GM18873 (cell line): Measurements from ENCODE around the gene FAM13A.
"Not testable (repeated sequence)": the region's sequence is repeated elsewhere in the genome, so short reads cannot be mapped to it uniquely, and the experiment has no call there.

ENCODE experiments used
- ATAC-seq: cut with Tn5 transposase; IDR thresholded peaks from one replicate; pipeline ENCODE4 v1.9.1; 2021; ENCODE audit warnings: mild to moderate bottlenecking, moderate library complexity, moderate number of reproducible peaks; ENCODE audit not compliant: unreplicated experiment, low FRiP score

The FAM13A gene

DNA sequence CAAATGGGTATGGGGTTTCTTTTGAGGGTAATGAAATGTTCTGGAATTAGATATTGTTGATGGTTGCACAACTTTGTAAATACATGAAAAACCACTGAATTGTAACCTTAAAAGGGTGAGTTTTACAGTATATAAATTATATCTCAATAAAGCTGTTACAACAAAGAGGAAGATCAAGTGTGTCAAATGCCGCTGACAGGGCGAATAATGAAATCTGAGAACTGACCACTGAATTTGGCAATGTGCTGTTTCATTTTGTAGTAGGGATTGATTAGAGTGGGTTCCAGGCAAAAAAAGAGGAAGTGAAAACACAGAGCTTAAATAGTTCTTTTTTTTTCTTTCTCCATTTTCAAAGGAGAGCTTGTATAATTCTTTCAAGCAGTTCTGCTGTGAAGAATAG, 198.2 kb downstream of the FAM13A start:
- ATAC-seq = peak; percentile 90

DNA sequence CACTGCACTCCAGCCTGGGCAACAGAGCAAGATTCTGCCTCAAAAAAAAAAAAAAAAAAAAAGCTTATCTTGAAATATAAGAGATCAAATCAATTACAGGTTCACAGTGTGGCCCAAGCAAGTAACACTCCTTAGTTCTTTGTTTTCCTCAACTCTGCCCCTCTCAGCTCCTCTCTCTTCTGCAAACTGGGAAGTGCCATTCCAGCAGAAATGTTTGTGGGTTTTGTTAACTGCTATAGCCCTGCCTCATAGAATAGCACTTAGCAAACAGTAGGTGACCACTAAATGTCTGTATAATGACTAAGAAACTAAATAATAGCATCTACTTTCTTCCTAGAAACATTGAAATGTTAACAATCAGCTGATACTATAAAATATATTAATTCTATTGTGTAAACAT, 199.4 kb downstream of the FAM13A start:
- no peak for ATAC-seq

DNA sequence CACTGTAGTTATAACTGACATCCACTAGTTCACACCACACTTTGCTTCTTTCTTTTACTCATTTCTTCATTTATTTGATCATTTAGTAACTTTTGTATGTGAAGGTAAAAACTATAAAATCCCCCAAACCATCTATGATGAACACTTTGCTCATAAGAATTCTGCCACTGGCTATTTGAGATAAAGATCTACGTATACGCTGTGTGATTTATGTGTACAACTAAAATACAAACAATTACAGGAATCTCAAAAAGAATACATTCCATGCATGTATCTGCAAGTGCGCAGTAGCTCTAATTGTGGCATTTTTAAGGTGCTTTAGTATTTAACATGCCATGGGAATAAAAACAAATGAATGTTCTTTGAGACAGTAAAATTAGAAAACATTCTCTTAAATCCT, 202.5 kb downstream of the FAM13A start:
- no peak for ATAC-seq

DNA sequence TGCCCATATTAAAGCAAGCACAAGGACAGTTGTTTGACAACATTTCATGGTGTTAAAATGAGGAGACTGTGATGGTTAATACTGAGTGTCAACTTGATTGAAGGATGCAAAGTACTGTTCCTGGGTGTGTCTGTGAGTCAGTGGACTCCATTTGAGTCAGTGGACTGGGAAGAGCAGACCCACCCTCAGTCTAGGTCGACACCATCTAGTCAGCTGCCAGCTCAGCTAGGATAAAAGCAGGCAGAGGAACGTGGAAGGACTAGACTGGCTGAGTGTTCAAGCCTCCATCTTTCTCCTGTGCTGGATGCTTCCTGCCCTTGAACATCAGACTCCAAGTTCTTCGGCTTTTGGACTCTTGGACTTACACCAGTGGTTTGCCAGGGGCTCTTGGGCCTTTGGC, 203.4 kb downstream of the FAM13A start:
- ATAC-seq = not testable (repeated sequence)

DNA sequence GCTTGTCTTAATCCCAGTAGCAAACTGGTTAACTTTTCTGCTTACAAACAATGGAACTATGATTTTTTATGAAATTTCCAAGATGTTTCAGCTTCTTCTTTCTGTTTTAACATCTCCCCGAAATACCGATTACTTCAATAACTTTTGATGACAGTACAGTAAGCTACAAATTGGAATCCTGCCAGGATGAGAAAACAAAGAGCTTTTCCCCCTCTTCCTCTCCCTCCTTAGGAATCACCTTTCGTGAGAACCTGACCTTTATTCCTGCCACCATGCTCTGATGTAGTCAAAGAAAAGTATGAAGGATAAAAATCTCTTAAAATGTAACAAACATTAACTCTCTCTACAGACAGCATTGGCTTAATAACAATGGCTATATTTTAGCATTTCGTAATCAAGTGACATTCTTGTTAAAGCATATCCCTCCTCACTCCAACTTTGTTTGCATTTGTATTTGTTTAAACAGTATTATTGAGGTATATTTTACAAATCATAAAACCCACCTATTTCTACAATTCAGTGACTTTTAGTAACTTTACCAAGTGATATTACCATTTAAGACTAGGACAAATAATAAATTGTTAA, 210.7 kb downstream of the FAM13A start:
- no peak for ATAC-seq

DNA sequence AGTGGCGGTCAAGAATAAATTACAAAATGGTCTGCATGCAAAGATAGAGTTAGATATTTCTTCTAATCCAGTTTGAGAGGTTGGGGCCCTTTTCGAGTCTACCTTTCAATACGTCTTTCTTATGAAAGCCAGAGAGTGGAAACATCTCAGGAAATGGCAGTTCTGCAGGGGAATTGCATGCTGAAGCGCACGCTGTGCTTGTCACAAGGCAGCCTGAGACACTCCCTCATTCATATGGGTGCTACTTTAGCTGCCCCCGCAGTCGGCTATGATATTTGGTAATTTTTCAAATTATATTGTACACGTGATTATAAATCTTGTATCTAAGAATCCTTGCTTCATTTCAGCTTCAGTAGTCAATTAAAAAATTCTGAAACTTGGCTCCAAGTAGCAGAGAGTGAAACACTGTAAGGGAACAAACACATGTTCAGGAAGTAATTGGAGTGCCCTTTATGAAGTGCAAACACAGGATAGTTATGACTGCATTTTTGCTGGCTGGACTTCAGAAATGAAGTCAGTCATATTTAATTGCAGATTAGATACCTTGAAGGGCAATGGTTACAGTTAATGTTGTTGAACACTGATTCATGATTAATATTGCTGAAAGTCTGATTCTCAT, 213.8 kb downstream of the FAM13A start:
- no peak for ATAC-seq

DNA sequence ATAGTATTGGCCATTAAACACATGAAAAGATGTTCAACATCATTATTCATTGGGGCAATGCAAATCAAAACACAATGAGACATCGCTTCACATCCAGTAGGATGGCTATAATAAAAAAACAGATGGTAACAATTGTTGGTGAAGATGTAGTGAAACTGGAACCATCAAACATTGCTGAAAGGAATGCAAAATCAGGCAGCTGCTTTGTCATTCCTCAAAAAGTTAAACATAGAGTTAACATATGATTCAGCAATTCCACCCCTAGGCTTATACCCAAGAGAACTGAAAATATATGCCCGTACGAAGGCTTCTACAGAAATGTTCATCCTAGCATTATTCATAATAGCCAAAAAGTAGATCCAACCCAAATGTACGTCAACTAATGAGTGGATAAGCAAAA, 215.3 kb downstream of the FAM13A start:
- ATAC-seq = no peak

DNA sequence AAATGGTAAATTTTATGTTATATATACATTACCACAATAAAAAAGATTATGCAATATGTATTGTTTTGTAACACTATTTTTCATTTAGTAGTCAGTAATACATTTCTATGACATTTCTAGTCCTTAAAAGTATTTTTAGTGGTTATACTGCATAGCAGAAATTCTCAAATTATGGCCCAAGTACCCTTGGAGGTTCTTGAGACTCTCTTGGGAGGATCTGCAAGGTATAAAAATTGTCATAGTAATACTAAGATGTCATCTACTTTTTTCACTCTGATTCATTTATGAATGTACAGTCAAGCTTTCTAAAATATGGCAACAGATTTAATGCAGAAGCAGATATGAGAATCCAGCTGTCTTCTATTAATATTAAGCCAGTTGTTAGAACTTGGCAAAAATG, 220.8 kb downstream of the FAM13A start:
- no peak for ATAC-seq

DNA sequence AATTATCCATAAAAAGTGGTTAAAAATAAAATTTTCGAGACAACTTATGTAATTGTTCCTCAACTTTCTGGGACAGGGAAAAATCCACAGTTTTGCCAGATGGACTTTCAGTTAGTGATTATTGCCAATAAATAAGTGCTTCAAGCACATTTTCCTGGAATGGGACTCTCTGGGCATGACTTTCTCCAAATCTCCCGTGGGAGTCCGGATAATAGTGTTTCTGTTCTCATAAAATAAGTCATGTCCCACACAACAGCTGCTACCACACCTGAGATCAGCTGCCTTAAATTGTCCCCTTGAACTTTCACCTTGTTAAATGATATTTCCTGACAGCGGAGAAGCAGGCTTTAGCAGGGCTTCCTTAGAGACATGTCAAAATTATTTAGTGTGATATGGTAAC, 226.0 kb downstream of the FAM13A start:
- ATAC-seq = no peak

DNA sequence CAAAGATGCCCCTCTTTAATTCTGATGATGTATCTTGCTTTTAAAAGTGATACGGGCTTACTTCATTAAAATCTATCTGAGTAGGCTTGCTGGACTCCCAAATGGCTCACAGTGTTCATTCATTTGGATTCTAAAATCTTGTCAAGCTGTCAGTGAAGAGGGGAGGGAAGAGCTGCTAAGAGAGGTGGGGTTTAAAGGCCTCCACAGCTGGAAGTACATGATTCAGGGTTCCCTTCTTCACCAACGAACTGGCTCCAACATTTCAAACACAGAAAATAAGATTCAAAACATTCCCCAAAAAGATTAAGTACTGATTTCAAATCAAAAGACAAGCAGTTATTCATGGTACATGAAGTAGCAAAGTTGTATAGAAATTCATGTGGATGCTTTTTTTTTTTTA, 226.4 kb downstream of the FAM13A start:
- no peak for ATAC-seq

DNA sequence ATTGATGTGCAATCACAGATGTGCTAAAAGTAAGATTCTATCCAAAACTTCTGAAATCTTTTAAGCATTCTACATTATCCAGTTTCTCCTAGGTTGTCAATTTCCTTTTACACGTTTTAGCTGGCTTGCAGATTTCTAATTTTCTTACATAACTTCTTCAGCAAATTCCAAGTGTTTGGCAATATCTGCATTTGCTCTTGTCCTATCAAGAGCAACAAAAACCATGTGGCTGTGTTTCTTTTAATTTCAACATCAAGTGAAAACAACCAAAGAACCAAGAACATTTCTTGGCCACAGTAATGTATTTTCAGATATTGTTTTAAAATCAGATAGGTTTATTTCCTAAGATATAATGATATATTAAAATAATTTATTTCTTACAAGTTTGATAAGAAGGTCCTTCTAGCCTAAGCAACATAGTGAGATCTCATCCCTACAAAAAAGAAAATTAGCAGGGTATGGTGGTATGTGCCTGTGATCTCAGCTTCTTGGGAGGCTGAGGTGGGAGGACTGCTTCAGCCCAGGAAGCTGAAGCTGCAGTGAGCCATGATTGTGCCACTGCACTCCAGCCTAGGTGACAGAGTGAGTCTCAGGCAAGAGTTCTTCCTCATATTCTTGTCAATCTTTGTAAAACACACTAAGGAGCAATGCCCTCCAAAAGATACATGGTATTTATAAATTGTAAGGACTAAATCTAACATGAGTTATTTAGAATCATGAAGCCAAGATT, 228.0 kb downstream of the FAM13A start:
- no peak for ATAC-seq

DNA sequence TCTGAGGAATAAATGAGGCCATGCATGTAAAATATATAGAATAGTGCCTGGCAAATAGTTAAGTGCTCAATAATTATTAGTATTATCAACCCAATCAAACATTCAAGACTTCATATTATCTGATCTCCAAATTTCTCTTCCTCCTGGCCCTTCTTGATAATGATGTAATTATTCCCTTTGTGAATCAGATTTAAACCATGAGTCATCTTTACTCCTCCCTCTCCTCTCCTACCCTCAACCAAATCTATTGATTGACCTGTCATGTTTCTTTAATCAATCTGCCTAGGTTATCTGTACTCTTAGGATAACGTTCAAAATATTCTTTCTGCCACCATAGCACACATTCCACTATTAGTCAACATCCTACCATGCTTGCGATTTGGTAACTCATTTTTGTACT, 229.5 kb downstream of the FAM13A start:
- no peak for ATAC-seq

DNA sequence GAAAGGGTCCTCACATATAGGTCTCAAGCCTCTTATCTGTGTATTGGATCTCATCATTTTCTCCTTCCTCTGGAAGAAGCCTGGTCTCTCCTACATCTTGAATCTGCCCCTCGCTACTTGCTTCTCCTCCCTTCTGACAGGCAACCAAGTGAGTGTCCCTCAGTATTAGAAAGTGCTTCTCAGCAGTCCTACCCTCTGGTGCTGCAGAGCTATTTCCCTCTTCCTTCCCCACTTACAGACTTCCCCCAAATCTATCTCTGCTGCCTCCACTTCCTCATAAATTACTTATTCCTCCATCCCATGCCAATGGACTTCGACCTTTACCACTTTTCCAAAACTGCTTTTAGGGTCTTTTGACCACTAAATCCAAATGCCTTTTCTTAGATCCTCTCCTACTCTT, 230.2 kb downstream of the FAM13A start:
- ATAC-seq = no peak

DNA sequence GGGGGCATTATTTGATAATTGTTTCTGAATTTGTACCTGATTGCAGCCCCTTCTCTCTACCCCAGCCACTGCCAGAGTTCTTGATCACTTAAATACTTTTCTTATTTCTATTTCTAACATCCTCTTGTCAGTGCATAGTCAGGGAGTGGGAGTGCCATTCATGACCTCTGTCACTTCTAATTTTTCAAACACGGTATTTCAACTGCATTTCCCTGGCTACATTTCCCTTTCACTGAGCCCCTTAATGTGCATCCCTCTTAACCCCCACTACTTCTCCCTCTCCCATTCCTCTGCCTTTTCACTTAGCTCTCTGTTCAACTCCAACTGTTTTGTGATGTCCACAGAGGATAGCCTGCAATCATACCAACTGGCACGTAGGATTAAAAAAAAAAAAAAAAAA, 231.1 kb downstream of the FAM13A start:
- ATAC-seq = no peak

DNA sequence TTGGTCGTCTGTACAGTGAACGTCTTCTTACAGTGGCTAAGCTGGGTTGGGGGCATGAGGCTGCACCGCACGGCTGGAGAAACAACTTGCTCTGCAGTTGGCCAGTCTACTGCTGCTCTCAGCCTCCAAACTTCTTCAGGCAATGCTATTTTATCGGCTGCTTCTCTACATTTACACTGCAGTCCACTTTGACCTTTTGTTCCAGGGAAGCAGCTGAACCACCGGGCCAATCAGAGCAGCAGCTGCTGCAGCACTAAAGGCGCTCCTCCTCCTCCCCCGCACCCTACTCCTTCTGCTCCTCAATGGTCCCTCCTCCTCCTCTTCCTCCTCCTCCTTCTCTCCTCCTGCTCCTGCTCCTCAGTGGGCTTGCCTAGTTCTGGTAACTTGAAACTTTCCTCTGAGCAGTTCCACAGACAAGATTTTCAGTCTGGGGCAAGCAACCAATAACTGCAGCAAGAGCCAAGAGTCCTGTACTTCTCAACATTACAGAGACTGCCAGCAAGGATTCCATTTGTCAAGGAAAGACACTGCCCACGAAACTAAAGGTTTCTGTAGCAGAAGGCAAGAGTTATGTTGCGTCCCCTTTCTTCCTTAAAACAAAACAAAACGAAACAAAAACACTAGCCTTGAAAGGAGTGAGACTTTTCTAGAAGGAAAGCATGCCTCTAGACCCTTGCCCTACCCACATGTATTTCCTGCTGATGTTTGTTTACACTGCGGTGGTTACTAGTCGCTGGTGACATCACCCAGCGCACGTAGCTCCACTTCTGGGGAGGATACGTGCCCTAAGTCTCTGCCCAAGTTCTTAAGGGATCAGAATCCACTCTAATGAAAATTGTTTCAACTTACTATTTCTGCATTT, 233.7 kb downstream of the FAM13A start:
- ATAC-seq = peak; percentile 96

DNA sequence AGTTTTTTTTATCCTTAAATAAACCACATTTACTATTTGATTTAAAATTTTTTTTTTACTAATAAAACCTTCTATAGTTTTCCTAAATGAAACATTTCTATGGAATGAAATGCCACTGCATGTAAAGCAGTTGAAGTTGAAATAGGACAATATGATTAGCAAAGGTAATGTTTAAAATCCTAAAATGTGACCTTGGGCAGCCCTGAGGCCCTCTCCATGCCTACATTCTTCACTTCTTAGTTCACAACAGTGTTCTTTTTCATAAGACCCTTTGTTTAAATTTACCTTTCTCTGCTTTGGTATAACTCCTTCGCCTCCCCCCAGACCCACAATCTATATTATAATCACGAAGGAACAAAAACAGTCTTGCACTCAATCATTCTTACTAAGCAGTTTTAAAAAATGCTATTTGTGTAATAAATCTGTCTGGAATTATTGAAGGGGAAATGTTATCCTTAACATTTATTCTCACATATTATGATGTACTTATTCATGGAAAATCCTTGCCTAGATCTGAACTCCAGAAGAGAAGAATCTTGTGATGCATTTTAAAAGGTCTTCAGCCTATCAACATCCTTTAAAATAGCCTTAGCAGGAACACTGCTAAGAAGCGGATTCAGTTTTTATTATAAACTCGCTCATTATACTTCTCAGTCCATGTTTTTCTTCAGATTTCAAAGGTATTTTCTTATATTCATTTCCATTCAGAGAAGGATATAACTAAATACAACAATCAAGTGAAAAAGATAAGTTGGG, 234.8 kb downstream of the FAM13A start:
- no peak for ATAC-seq

DNA sequence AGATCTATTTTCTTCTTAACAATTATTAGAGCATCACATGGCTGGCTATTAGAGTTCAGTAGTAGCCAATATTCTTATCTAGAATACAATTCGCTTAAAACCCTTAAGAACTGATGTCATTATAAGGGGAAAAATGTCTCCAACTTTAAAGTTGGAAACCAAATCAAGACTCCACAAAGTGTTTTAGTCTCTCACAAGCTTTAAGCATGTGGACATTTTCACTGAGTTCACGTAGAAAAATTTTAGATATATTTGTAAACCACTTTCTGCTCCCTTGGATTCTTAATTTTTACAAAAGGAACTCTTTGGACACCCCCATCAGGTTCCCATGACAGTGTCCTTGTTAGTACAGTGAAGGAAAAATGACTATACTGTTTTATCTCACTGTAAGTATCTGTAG, 235.5 kb downstream of the FAM13A start:
- ATAC-seq = no peak

DNA sequence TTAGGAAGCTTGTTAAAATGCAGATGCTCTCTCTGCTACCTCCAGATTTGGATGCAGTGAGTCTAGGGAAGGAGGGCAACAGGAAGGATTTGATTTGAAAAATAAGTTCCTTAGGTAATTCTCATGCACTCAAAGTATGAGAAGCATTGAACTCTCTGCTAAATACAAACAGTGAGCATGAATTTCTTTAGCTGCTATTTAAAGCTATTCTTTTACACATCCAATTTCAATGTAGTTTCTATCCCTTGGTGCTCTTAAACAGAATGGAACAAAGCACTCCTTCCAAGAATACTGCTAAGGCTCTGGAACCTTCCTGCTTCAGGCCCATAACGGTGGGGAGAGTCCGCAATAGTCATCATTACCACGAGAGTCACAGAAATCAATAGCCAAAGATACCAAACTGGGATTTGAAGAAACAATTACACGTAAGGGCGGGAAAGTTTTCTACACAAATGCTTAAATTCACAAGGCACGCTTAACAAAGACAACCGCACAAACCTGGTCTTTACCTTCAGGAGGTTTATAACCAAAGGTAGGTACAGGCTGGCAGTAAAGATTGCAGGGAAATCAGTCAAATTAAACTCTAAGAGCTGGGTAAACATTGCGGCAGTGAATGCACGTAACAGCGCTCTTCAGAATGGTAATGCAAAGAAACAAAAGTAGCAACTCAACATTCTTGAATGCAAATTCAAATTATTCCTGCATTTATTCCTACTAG, 236.1 kb downstream of the FAM13A start:
- no peak for ATAC-seq

DNA sequence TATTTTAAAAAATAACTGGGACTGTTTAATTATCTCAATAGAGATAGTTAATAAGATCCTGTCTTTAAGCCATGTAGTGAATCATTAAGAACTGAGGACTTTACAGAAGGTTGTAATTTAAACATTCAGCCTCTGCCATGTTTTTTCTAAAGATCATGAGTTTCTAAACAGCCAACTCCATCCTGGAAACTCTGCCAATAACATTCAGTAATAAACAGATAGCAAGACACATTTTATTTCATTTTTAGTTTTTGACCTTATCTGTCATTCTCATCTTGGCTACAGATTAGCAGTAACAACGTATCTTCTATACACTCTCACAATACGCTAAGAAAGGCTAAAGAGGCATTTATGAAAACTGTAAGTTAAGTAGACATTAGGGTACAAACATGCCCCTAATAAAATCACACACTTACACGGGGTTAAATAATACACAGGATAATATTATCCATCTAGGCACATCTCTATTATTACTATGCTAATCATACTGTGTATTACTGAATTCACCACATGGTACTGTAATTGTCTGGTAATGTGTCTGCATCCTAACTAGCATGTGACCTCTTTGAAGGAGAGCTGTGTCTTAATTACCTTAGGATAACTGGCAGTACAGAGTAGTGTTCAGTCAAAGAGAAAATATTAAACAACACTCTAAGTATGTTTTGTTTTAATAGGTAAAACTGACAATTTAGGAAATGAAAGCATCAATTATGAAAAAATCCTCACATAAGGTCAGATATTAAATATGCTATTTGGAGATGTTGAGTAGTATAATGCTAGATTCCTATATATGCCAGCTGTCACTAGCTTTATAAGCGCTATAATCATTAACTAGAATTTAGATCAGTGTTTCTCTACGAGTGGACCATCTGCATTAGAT, 236.9 kb downstream of the FAM13A start:
- ATAC-seq = no peak
